Ecto neural progenitor cell (in vitro differentiated cells): ENCODE measurements around the gene PITHD1.
"Not testable (repeated sequence)": the region's sequence is repeated elsewhere in the genome, so short reads cannot be mapped to it uniquely, and the experiment has no call there.

Source experiments
- DNase-seq: peaks from one replicate; pipeline ENCODE4 v3.0.0-alpha.2; 2018; ENCODE audit warnings: low spot score

PITHD1 gene

DNA sequence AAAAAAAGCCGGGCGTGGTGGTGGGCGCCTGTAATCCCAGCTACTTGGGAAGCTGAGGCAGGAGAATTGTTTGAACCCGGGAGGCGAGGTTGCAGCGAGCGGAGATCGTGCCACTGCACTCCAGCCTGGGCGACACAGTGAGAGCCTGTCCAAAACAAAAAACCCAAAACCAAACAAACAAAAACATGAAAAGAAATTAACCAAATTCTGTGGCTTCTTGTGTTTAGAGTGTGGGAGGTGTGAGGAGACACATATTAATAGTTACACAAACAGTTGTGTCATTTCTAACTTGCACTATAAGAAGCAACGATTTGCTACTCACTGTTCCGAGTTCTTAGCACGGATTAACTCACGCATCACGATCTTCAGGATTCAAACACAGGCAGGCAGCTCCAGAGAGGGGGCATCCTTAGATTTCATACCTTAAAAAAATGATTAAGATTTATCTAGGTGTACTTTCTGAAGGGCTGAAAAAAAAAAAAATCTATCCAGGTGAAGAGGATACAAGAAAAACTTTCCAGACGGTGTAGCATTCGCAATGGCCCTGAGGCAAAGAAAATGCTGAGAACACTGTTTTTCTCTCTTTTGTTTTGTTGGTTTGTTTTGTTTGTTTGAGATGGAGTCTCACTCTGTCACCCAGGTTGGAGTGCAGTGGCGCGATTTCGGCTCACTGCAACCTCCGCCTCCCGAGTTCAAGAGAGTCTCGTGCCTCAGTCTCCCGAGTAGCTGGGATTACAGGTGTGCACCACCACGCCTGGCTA lies 47.7 kb downstream of the PITHD1 start:
- no peak for DNase-seq

DNA sequence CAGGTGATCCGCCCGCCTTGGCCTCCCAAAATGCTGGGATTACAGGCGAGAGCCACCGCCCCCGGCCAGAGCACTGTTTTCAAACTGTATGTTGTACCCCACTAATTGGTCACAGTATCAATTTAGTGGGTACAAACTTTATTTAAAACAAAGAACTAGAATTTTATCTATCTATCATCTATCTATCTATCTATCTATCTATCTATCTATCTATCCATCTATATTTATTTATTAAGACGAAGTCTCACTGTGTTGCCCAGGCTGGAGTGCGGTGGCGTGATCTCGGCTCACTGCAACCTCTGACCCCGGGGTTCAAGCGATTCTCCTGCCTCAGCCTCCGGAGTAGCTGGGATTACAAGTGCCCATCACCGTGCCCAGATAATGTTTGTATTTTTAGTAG lies 48.4 kb downstream of the PITHD1 start:
- not testable (repeated sequence) for DNase-seq

DNA sequence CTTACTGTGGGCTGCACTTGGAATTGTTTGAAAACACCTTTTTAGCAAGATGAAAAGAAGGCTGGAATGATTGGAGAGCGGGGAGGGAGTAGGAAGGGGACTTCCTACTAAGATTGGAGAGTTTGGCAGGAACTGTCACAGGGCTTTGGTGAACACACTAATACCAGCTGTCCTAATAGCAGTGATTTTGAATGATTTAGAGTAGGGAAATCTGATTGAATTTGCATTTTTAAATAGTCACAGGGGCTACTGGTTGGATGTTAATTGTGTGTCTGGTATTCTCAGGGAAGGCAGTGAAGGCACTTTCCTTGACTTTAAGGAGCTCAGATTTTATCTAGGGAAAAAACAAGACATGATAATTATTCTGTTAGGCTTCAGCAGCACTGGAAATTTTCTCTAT lies 49.5 kb downstream of the PITHD1 start:
- no peak for DNase-seq

DNA sequence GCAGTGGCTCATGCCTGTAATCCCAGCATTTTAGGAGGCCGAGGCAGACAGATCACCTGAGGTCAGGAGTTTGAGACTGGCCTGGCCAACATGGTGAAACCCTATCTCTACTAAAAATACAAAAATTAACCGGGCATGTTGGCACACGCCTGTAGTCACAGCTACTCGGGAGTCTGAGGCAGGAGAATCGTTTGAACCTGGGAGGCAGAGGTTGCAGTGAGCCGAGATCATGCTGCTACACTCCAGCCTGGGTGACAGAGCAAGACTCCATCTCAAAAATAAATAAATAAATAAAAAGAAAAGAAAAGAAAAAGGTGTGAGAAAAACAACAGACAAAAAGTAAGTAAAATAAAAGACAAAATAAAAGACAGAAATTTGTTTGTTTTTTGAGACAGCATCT lies 55.9 kb downstream of the PITHD1 start:
- not testable (repeated sequence) for DNase-seq

DNA sequence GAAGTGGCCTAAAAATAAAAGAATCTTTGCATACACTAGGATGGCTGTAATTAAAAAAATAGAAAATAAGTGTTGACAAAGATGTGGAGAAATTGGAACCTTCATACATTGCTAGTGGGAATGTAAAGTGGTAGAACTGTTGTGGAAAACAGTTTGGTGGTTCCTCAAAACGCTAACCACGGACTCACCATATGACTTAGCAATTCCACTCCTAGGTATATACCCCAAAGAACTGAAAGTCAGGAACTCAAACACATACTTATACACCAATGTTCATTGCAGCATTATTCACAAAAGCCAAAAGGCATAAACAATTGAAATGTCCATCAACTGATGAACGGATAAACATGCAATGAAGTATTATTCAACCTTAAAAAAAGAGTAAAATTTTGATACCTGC lies 57.8 kb downstream of the PITHD1 start:
- DNase-seq, result no peak
